ENCODE data around the gene MAML3.
A peak's percentile ranks its signal among the peaks of the same experiment; 100 is the strongest.

The MAML3 gene

DNA sequence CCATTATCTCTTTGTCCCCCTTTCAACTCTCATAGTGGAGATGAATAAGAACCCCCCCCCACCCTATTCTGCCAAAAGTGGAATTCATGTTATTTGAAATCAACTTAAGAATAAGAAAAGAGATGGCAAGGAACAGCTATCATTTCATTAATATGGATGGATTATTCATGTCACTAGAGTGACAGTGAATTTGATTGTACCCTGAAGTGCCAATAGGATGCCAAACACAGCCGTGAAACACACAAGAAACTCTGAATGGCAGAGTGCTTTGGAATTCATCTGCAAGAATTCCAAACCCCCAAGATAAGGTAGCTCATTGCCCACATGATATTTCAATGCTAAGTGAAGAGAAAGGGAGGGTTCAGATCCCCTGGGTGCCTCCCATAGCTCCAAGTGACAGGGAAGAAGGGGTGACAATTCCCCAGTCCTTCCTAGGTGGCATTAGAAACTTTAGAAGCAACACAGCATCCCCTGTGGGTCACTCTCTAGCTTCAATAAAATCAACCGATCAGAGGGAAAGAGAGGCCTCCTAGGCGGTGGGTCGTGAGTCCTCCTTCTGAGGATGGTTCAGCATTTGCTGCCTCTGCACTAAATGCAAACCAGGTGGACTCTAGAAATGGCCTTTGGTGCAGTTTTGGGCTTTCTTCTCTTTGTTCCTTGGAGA is 404.0 kb downstream of the MAML3 start:
- no peak for TF ChIP-seq CTCF (conservative IDR thresholded peaks at IDR 0.05; ENCODE audit: low read depth, low read length)
- H3K4me3 ChIP-seq (ENCODE audit: low read depth, low read length), result no peak overlapping the region
- no peak for DNase-seq (ENCODE audit: low read depth)

GRCh38 chr4:139749338-139749737 is 404.6 kb downstream of the MAML3 start:
- H3K4me3 ChIP-seq (ENCODE audit: low read depth, low read length), result no peak overlapping the region
- TF ChIP-seq CTCF (conservative IDR thresholded peaks at IDR 0.05; ENCODE audit: low read depth, low read length), result no peak
- no peak for DNase-seq (ENCODE audit: low read depth)

GRCh38 chr4:139746431-139747171 is 407.4 kb downstream of the MAML3 start:
- no peak for TF ChIP-seq CTCF (conservative IDR thresholded peaks at IDR 0.05; ENCODE audit: low read depth, low read length)
- H3K4me3 ChIP-seq (ENCODE audit: low read depth, low read length), result no peak overlapping the region
- DNase-seq (ENCODE audit: low read depth), result peak; percentile 7

GRCh38 chr4:139745111-139745639 is 408.8 kb downstream of the MAML3 start:
- DNase-seq (ENCODE audit: low read depth), result no peak
- H3K4me3 ChIP-seq (ENCODE audit: low read depth, low read length), result no peak overlapping the region
- no peak for TF ChIP-seq CTCF (conservative IDR thresholded peaks at IDR 0.05; ENCODE audit: low read depth, low read length)

GRCh38 chr4:139744232-139744631 is 409.8 kb downstream of the MAML3 start:
- TF ChIP-seq CTCF (conservative IDR thresholded peaks at IDR 0.05; ENCODE audit: low read depth, low read length), result no peak
- no peak for DNase-seq (ENCODE audit: low read depth)
- no peak overlapping the region for H3K4me3 ChIP-seq (ENCODE audit: low read depth, low read length)

- TF ChIP-seq CTCF (conservative IDR thresholded peaks at IDR 0.05; ENCODE audit: low read depth, low read length), result no peak
- DNase-seq (ENCODE audit: low read depth), result no peak
- no peak overlapping the region for H3K4me3 ChIP-seq (ENCODE audit: low read depth, low read length)
These were observed 411.0 kb downstream of the MAML3 start for GRCh38 chr4:139743027-139743426.
